Measurements from ENCODE around the gene TICAM2.

DNA sequence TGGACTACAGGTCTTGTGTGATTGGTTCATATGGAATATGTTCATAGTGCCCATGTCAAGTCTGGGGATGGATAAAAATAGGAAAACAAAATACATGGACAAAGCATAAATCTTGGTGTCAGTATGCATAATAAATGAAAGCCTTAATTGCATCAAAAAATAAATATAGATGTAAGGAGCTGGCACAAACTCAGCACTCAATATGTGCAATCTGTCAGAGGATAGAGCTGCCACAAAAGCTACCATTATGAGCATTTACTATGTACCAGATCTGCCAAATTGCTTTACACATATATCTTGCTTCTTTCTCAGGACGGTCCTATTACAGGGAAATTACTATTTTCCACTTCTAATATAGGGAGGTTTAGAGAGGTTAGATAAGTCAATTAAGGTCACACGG is 41.8 kb upstream of the TICAM2 start:
- TF ChIP-seq CTCF (IDR thresholded peaks at IDR 0.05; ENCODE audit: control extremely low read depth in 1 of 3, insufficient read depth in 1 of 3, low read depth in 1 of 3, low read length in 3 of 3): no peak
- no peak for TF ChIP-seq POLR2AphosphoS5 (IDR thresholded peaks at IDR 0.05; ENCODE audit: low read depth, low read length)
- no peak for TF ChIP-seq SUZ12 (IDR thresholded peaks at IDR 0.05; ENCODE audit: low read length)

All from H1 (cell line).